K562 (cell line): ENCODE results near the gene GIPR. TPM values are rescaled to one million over a fixed set of nuclear protein-coding genes. Genes with fewer than 3 reads are reported as not detected.

Experiments used
- EHMT2 ChIP-seq: fragments of 450-650 bp; IDR thresholded peaks from 2 replicates; pipeline ENCODE4 v1.6.1; 2018; ENCODE audit warnings: antibody characterized with exemption
- FOXM1 ChIP-seq, 2 experiments: fragments of 450-650 bp in 1 of 2; sonication (generic) in 1 of 2; formaldehyde crosslinking in 1 of 2; IDR thresholded peaks; 2 replicates each; pipeline versions ENCODE4 v1.6.1 to v1.9.0; 2017 to 2022; ENCODE audit warnings: low read depth in 2 of 2, mild to moderate bottlenecking in 2 of 2, missing genetic modification reagents in 1 of 2, moderate library complexity in 1 of 2
- RBM25 ChIP-seq: fragments of 200-400 bp; formaldehyde crosslinking; IDR thresholded peaks from 2 replicates; pipeline ENCODE4 v1.6.1; 2018; ENCODE audit warnings: low read length, low read depth, moderate library complexity; ENCODE audit not compliant: severe bottlenecking
- RFX5 ChIP-seq: IDR thresholded peaks from 2 replicates; pipeline ENCODE4 v1.6.1; 2011; ENCODE audit warnings: low read depth, mild to moderate bottlenecking, improper control_type of control experiment, low read length
- ZNF217 ChIP-seq: sonication (generic); formaldehyde crosslinking; IDR thresholded peaks from 2 replicates; pipeline ENCODE4 v1.8.0; 2022; ENCODE audit warnings: mild to moderate bottlenecking, missing genetic modification reagents
- ZNF695 ChIP-seq: fragments of 450-650 bp; formaldehyde crosslinking; IDR thresholded peaks from 2 replicates; pipeline ENCODE4 v1.4.0; 2020; ENCODE audit warnings: mild to moderate bottlenecking, moderate library complexity
- polyA plus RNA-seq, 8 experiments: library from polyadenylated mRNA; depleted of rRNA in 4 of 8; stranded (reverse) in 5 of 8; unstranded in 3 of 8; fragments of >200 nt; fragmentation: Nextera tagmentation in 2 of 8; fragmentation: Illumina TruSeq in 1 of 8; extraction: Ambion mirVana in 2 of 8; extraction: Trizol in 1 of 8; gene quantifications; 2 replicates each; pipeline versions ENCODE4 v1.2.1 to v1.2.3, GENCODE V29; 2011 to 2014; ENCODE audit warnings: inconsistent platforms in 1 of 8, missing spikeins in 1 of 8
- total RNA-seq, 7 experiments: library from RNA; depleted of rRNA in 6 of 7; stranded (reverse); fragments of >200 nt in 6 of 7; fragmentation: Illumina TruSeq in 2 of 7; extraction: Trizol in 2 of 7; gene quantifications; 2 replicates each; pipeline versions ENCODE4 v1.2.1 to v1.2.3, GENCODE V29; 2011 to 2021; ENCODE audit warnings: low replicate concordance in 1 of 7
- TF ChIP-seq, protein P1 (sequence below): fragments of 450-650 bp; IDR thresholded peaks from 2 replicates; pipeline ENCODE4 v1.6.1; 2014; ENCODE audit warnings: low read depth, mild to moderate bottlenecking, moderate library complexity, borderline replicate concordance
- TF ChIP-seq, protein P2 (sequence below): fragments of 450-650 bp; formaldehyde crosslinking; IDR thresholded peaks from 2 replicates; pipeline ENCODE4 v1.4.0; 2022; ENCODE audit warnings: missing genetic modification characterization
- TF ChIP-seq, protein P3 (sequence below): fragments of 150-350 bp; IDR thresholded peaks from 2 replicates; pipeline ENCODE4 v1.6.1; 2014; ENCODE audit warnings: low read depth, mild to moderate bottlenecking, low read length, borderline replicate concordance

Gene GIPR
- total and polyA plus RNA-seq, 9 of the 15 experiments (the other 6 are each of a cell fraction or from before 2014, with no cell fraction given): 2.2 to 26.8 (median 12.7) TPM

DNA sequence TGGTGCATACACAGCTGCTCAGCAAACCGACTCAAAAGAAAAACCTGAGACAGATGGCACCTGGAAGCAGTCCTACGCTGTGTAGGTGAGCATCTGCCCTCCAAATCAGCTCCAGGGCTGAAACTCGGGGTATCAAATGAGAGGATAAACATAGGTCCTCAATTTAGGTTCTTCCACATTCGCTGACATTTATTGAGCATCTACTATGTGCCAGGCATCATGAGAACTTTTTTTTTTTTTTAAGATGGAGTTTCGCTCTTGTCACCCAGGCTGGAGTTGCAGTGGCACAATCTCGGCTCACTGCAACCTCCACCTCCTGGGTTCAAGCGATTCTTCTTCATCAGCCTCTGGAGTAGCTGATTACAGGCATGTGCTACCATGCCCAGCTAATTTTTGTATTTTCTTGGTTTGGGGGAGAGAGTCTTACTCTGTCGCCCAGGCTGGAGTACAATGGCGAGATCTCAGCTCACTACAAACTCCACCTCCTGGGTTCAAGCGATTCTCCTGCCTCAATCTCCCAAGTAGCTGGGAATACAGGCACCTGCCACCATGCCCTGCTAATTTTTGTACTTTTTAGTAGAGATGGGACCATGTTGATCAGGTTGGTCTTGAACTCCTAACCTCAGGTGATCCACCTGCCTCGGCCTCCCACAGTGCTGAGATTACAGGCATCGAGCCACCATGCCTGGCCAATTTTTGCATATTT is 37.8 kb downstream of the GIPR start (continued):
- TF ChIP-seq, protein P1, sequence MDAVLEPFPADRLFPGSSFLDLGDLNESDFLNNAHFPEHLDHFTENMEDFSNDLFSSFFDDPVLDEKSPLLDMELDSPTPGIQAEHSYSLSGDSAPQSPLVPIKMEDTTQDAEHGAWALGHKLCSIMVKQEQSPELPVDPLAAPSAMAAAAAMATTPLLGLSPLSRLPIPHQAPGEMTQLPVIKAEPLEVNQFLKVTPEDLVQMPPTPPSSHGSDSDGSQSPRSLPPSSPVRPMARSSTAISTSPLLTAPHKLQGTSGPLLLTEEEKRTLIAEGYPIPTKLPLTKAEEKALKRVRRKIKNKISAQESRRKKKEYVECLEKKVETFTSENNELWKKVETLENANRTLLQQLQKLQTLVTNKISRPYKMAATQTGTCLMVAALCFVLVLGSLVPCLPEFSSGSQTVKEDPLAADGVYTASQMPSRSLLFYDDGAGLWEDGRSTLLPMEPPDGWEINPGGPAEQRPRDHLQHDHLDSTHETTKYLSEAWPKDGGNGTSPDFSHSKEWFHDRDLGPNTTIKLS: no peak
- TF ChIP-seq RFX5: no peak
- TF ChIP-seq RBM25: peak; percentile 29
- no peak for TF ChIP-seq ZNF217 (CRISPR knock-in tag)
- TF ChIP-seq ZNF695: no peak
- TF ChIP-seq EHMT2: no peak
- TF ChIP-seq FOXM1 (IDR thresholded peaks at IDR 0.05; ENCODE audit: low read depth): no peak
- TF ChIP-seq FOXM1 (CRISPR knock-in tag; IDR thresholded peaks at IDR 0.05; ENCODE audit: low read depth): no peak
- TF ChIP-seq, protein P2, sequence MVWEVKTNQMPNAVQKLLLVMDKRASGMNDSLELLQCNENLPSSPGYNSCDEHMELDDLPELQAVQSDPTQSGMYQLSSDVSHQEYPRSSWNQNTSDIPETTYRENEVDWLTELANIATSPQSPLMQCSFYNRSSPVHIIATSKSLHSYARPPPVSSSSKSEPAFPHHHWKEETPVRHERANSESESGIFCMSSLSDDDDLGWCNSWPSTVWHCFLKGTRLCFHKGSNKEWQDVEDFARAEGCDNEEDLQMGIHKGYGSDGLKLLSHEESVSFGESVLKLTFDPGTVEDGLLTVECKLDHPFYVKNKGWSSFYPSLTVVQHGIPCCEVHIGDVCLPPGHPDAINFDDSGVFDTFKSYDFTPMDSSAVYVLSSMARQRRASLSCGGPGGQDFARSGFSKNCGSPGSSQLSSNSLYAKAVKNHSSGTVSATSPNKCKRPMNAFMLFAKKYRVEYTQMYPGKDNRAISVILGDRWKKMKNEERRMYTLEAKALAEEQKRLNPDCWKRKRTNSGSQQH (CRISPR knock-in tag): no peak
- TF ChIP-seq, protein P3, sequence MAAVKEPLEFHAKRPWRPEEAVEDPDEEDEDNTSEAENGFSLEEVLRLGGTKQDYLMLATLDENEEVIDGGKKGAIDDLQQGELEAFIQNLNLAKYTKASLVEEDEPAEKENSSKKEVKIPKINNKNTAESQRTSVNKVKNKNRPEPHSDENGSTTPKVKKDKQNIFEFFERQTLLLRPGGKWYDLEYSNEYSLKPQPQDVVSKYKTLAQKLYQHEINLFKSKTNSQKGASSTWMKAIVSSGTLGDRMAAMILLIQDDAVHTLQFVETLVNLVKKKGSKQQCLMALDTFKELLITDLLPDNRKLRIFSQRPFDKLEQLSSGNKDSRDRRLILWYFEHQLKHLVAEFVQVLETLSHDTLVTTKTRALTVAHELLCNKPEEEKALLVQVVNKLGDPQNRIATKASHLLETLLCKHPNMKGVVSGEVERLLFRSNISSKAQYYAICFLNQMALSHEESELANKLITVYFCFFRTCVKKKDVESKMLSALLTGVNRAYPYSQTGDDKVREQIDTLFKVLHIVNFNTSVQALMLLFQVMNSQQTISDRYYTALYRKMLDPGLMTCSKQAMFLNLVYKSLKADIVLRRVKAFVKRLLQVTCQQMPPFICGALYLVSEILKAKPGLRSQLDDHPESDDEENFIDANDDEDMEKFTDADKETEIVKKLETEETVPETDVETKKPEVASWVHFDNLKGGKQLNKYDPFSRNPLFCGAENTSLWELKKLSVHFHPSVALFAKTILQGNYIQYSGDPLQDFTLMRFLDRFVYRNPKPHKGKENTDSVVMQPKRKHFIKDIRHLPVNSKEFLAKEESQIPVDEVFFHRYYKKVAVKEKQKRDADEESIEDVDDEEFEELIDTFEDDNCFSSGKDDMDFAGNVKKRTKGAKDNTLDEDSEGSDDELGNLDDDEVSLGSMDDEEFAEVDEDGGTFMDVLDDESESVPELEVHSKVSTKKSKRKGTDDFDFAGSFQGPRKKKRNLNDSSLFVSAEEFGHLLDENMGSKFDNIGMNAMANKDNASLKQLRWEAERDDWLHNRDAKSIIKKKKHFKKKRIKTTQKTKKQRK: no peak
